Activated B cell treated with CpG ODN at 0.5 μM for 24 hours (primary cell): ENCODE measurements around the gene POLD1. TPM values are rescaled to one million over a fixed set of nuclear protein-coding genes. Genes with fewer than 3 reads are reported as not detected.

Experiments
- ATAC-seq: fragments of 200-7000 bp; cut with Tn5 transposase; one replicate; pipeline ENCODE4 v1.10.0; 2021; ENCODE audit warnings: low read depth, mild to moderate bottlenecking, moderate library complexity
- CTCF ChIA-PET: fragments of 350-600 bp; sonication (Branson Sonifier 250); formaldehyde crosslinking; loops from one replicate; lab custom pipeline; 2021; ENCODE audit warnings: antibody characterized with exemption; lab: Charles Lee
- POLR2A ChIA-PET: fragments of 350-600 bp; sonication (Branson Sonifier 250); formaldehyde crosslinking; loops from one replicate; lab custom pipeline; 2021; ENCODE audit warnings: antibody characterized with exemption; lab: Charles Lee
- DNase-seq: peaks from one replicate; pipeline ENCODE4 v3.0.0; 2022
- H3K27ac Mint-ChIP-seq: one replicate; pipeline ENCODE4 v1.8.0; 2020; ENCODE audit warnings: mixed read lengths
- H3K27me3 Mint-ChIP-seq: one replicate; pipeline ENCODE4 v1.8.0; 2021; ENCODE audit warnings: mixed read lengths
- H3K36me3 Mint-ChIP-seq: one replicate; pipeline ENCODE4 v1.8.0; 2021; ENCODE audit warnings: low read depth, mixed read lengths
- H3K4me1 Mint-ChIP-seq: one replicate; pipeline ENCODE4 v1.8.0; 2021; ENCODE audit warnings: mixed read lengths
- H3K4me3 Mint-ChIP-seq: one replicate; pipeline ENCODE4 v1.8.0; 2020; ENCODE audit warnings: mild to moderate bottlenecking, mixed read lengths
- H3K9me3 Mint-ChIP-seq: one replicate; pipeline ENCODE4 v1.8.0; 2020; ENCODE audit warnings: mixed read lengths
- CTCF ChIP-seq: fragments of 200-600 bp; IDR thresholded peaks from one replicate; pipeline ENCODE4 v1.8.0; 2022; ENCODE audit warnings: antibody characterized with exemption, mild to moderate bottlenecking
- intact Hi-C: fragments of 100-400 bp; cut with micrococcal nuclease; formaldehyde crosslinking; loops from one replicate; pipeline ENCODE4 v1.15.1; 2024
- total RNA-seq: library from RNA; stranded (reverse); gene quantifications from 2 replicates; pipeline ENCODE4 v1.2.3, GENCODE V29; 2022

POLD1 gene
- total RNA-seq, 1 donor from 2014 or later = 65.5 TPM

DNA sequence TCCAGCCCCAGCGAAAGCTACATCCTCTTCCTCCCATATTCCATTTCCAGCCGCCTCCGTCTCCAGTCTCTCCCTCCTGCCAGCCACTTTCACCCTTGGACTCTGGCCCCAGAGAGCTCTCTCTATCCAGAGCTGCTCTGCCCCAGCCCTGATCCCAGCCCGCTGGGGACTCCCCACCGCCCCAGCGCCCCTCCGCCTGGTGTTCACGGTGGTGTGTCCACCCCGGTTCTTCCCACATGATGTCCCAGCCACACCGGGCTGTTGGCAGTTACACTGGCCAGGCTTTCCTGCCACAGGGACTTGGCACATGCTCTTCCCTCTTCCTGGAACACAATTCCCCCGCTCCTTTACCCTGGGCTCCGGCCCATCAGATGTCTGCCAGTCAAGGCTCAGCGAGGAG lies 80.9 kb downstream of the POLD1 start:
- TF ChIP-seq CTCF = no peak
- H3K4me1 Mint-ChIP-seq = peaks cover 13% of the 10 kb centered on the region
- DNase-seq = no peak
- H3K27ac Mint-ChIP-seq = no peak overlapping the region
- peaks cover 5% of the 10 kb centered on the region for H3K27me3 Mint-ChIP-seq
- no peaks in the 10 kb centered on the region for H3K36me3 Mint-ChIP-seq
- no peaks in the 10 kb centered on the region for H3K9me3 Mint-ChIP-seq
- ATAC-seq = no peak
- POLR2A ChIA-PET = interaction anchor here (0.6 kb wide), 1 partner anchor 60 kb away, joined by 3 read pairs; no protein-coding TSS in a partner anchor
- intact Hi-C loops = no loop called here
- CTCF ChIA-PET = no interaction called here
- H3K4me3 Mint-ChIP-seq = no peak overlapping the region

DNA sequence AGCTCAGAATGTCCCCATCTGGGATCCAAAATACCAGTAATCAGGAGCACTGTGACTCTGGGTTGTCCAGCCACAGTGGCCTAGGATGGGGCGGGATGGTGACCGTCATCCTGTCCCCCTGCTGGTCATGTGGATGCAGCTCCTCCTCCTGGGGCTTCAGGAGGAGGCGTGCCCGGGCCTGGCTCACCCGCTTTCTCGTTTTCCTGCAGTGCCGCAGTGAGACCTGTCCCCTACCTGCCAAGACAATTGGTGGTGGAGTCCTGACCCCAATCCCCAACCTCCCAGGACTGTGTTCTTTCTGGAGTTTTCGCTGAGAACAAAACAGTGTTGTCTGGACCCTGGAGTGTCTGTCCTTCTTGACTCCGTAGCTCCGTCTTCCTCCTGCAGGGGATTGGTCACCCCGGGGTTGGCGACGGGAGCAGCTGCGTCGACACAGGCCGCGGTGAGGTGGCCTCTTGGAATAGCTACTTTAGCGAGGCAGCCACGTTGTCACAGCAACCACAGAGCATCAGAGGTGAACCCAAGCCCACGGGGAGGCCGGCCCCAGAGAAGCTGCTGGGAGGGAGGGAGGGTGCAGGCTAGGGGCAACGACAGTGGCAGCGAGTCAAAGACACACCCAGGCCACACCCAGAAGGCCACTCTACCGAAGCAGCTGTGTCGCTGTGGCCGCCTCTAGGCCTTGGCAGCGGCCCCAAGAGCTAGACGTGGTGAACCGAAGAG lies 82.0 kb downstream of the POLD1 start:
- intact Hi-C loops = no loop called here
- TF ChIP-seq CTCF = no peak
- DNase-seq (no peak), ATAC-seq (no peak)
- ChIA-PET POLR2A (interaction anchor here (0.7 kb wide), 1 partner anchor 109 kb away, joined by 3 read pairs; no protein-coding TSS in a partner anchor), CTCF (no interaction called here)
- H3K4me3 Mint-ChIP-seq = no peak overlapping the region
- no peak overlapping the region for H3K27ac Mint-ChIP-seq
- no peaks in the 10 kb centered on the region for H3K9me3 Mint-ChIP-seq
- H3K27me3 Mint-ChIP-seq = peaks cover 5% of the 10 kb centered on the region
- peaks cover 4% of the 10 kb centered on the region for H3K4me1 Mint-ChIP-seq
- H3K36me3 Mint-ChIP-seq = no peaks in the 10 kb centered on the region

GRCh38 chr19:50466706-50467039 lies 82.5 kb downstream of the POLD1 start:
- POLR2A ChIA-PET = no interaction called here
- intact Hi-C loops = no loop called here
- H3K4me3 Mint-ChIP-seq = no peak overlapping the region
- DNase-seq (no peak), ATAC-seq (no peak)
- H3K9me3 Mint-ChIP-seq = no peaks in the 10 kb centered on the region
- CTCF ChIA-PET = no interaction called here
- no peak overlapping the region for H3K27ac Mint-ChIP-seq
- peaks cover 5% of the 10 kb centered on the region for H3K27me3 Mint-ChIP-seq
- H3K4me1 Mint-ChIP-seq = no peaks in the 10 kb centered on the region
- no peaks in the 10 kb centered on the region for H3K36me3 Mint-ChIP-seq
- no peak for TF ChIP-seq CTCF

DNA sequence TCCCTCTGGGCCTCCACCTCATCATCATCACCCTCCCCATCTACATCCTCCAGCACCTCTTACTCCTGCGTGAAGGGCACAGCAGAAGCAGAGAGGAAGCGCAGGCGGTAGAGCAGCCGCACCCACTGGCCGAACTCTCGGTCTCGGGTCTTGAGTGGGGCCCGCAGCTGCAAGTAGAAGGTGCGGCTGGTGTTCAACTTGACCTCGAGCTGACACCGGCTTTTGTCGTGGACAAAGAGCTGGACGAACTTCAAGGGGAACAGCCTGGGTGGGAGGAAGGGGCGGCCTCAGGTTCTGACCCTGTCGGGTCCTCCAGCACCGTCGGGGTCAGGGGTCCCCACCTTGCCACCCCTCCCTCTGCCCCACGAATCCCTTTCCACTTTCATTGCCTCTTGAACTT lies 83.4 kb downstream of the POLD1 start:
- H3K4me3 Mint-ChIP-seq = no peak overlapping the region
- DNase-seq (no peak), ATAC-seq (no peak)
- intact Hi-C loops = no loop called here
- H3K4me1 Mint-ChIP-seq = no peaks in the 10 kb centered on the region
- H3K27ac Mint-ChIP-seq = no peak overlapping the region
- ChIA-PET POLR2A (no interaction called here), CTCF (no interaction called here)
- no peaks in the 10 kb centered on the region for H3K36me3 Mint-ChIP-seq
- peaks cover 5% of the 10 kb centered on the region for H3K27me3 Mint-ChIP-seq
- H3K9me3 Mint-ChIP-seq = no peaks in the 10 kb centered on the region
- TF ChIP-seq CTCF = no peak

Other genes with a start within 250 kb of the POLD1 start
- gene IZUMO2, start 221.1 kb upstream of the POLD1 start, total RNA-seq = not detected in 2 replicates
- gene MYH14, start 180.7 kb upstream of the POLD1 start, total RNA-seq = not detected in 2 replicates
- 34.5 and 44.3 TPM in 2 replicates for gene KCNC3, start 55.0 kb upstream of the POLD1 start, total RNA-seq
- 1.4 and 2.4 TPM in 2 replicates for gene NAPSA, start 18.7 kb upstream of the POLD1 start, total RNA-seq
- gene NR1H2, start 7.9 kb upstream of the POLD1 start, total RNA-seq = 66.9 and 79.5 TPM in 2 replicates
- gene SPIB, start 34.6 kb downstream of the POLD1 start, total RNA-seq = 280 and 324 TPM in 2 replicates
- gene MYBPC2, start 48.5 kb downstream of the POLD1 start, total RNA-seq = 1.1 and 1.4 TPM in 2 replicates
- 70.8 and 72.1 TPM in 2 replicates for gene EMC10, start 92.2 kb downstream of the POLD1 start, total RNA-seq
- gene GARIN5A, start 92.5 kb downstream of the POLD1 start, total RNA-seq = 0.29 and 0.67 TPM in 2 replicates
- 21.0 and 23.7 TPM in 2 replicates for gene JOSD2, start 126.8 kb downstream of the POLD1 start, total RNA-seq
- gene ASPDH, start 129.6 kb downstream of the POLD1 start, total RNA-seq = not detected in 2 replicates
- not detected in 2 replicates for gene LRRC4B, start 184.1 kb downstream of the POLD1 start, total RNA-seq